Measurements from ENCODE around the gene RRAGD. TPM values are rescaled to one million over a fixed set of nuclear protein-coding genes. Genes with fewer than 3 reads are reported as not detected.

RRAGD gene
- total RNA-seq, 1 experiment from 2014 or later = 27.8 TPM

- BruUV-seq (replicated peaks) = no TSS peak
- Histone ChIP-seq H3K4me3 (ENCODE audit: low read depth in 2 of 2, low read length in 2 of 2) (no peak overlapping the region), H3K9me3 (ENCODE audit: control insufficient read depth, insufficient read depth, low read depth, low read length) (no peaks in the 10 kb centered on the region), H3K27me3 (ENCODE audit: control insufficient read depth, insufficient read depth, low read length) (no peaks in the 10 kb centered on the region; the same call in 1 of the 2 replicates), H3K4me1 (ENCODE audit: control insufficient read depth, insufficient read depth, low read length) (peaks cover 7% of the 10 kb centered on the region; the same call in 1 of the 2 replicates), H3K27ac (ENCODE audit: low read length) (no peak overlapping the region), H3K36me3 (ENCODE audit: control insufficient read depth, insufficient read depth, low read length) (no peaks in the 10 kb centered on the region)
- POLR2A ChIA-PET = no interaction called here
- TF ChIP-seq, protein P1, sequence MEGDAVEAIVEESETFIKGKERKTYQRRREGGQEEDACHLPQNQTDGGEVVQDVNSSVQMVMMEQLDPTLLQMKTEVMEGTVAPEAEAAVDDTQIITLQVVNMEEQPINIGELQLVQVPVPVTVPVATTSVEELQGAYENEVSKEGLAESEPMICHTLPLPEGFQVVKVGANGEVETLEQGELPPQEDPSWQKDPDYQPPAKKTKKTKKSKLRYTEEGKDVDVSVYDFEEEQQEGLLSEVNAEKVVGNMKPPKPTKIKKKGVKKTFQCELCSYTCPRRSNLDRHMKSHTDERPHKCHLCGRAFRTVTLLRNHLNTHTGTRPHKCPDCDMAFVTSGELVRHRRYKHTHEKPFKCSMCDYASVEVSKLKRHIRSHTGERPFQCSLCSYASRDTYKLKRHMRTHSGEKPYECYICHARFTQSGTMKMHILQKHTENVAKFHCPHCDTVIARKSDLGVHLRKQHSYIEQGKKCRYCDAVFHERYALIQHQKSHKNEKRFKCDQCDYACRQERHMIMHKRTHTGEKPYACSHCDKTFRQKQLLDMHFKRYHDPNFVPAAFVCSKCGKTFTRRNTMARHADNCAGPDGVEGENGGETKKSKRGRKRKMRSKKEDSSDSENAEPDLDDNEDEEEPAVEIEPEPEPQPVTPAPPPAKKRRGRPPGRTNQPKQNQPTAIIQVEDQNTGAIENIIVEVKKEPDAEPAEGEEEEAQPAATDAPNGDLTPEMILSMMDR (IDR thresholded peaks at IDR 0.05) = no peak
- TF ChIP-seq TCF7L2 (IDR thresholded peaks at IDR 0.05; ENCODE audit: low read depth, low read length) = no peak
- no peak for TF ChIP-seq POLR2AphosphoS5 (IDR thresholded peaks at IDR 0.05; ENCODE audit: low read depth, low read length)
- no peak for TF ChIP-seq REST (IDR thresholded peaks at IDR 0.05; ENCODE audit: insufficient read depth in 1 of 2, low read depth in 2 of 2, low read length in 1 of 2)
- no peak for TF ChIP-seq SIN3A (IDR thresholded peaks at IDR 0.05; ENCODE audit: borderline replicate concordance, insufficient read depth, low read depth, low read length)
- no peak for DNase-seq (ENCODE audit: low read depth, low spot score)
- CTCF ChIA-PET = no interaction called here
- no peak for ATAC-seq
- intact Hi-C loops (cut with micrococcal nuclease; ENCODE audit: unreplicated experiment) = no loop called here
- in situ Hi-C loops (cut with HindIII; ENCODE audit: low pct_unique_long_range_greater_than_20kb, low sequenced_read_pairs) = no loop called here
Observed at GRCh38 chr6:89415185-89415584, 3.1 kb upstream of the RRAGD start.

- peaks cover 7% of the 10 kb centered on the region; the same call in 1 of the 2 replicates for H3K4me1 ChIP-seq (ENCODE audit: control insufficient read depth, insufficient read depth, low read length)
- no peaks in the 10 kb centered on the region for H3K36me3 ChIP-seq (ENCODE audit: control insufficient read depth, insufficient read depth, low read length)
- BruUV-seq (replicated peaks) = no TSS peak
- ATAC-seq (no peak), DNase-seq (ENCODE audit: low read depth, low spot score) (no peak)
- no peak overlapping the region for H3K4me3 ChIP-seq (ENCODE audit: low read depth in 2 of 2, low read length in 2 of 2)
- in situ Hi-C loops (cut with HindIII; ENCODE audit: low pct_unique_long_range_greater_than_20kb, low sequenced_read_pairs) (no loop called here), intact Hi-C loops (cut with micrococcal nuclease; ENCODE audit: unreplicated experiment) (no loop called here)
- no peaks in the 10 kb centered on the region for H3K9me3 ChIP-seq (ENCODE audit: control insufficient read depth, insufficient read depth, low read depth, low read length)
- ChIA-PET CTCF (no interaction called here), POLR2A (no interaction called here)
- H3K27ac ChIP-seq (ENCODE audit: low read length) = no peak overlapping the region
- no peaks in the 10 kb centered on the region; the same call in 1 of the 2 replicates for H3K27me3 ChIP-seq (ENCODE audit: control insufficient read depth, insufficient read depth, low read length)
- TF ChIP-seq, protein P1 (IDR thresholded peaks at IDR 0.05) = no peak
- no peak for TF ChIP-seq TCF7L2 (IDR thresholded peaks at IDR 0.05; ENCODE audit: low read depth, low read length)
- no peak for TF ChIP-seq REST (IDR thresholded peaks at IDR 0.05; ENCODE audit: insufficient read depth in 1 of 2, low read depth in 2 of 2, low read length in 1 of 2)
Observed at GRCh38 chr6:89414215-89414614, 2.1 kb upstream of the RRAGD start.

Measured in Panc1 (cell line).